Chondrocyte (in vitro differentiated cells): ENCODE data around the gene SLC66A2. TPM values are rescaled to one million over a fixed set of nuclear protein-coding genes. Genes with fewer than 3 reads are reported as not detected.

Experiments
- DNase-seq: peaks from one replicate; pipeline ENCODE4 v3.0.0; 2021; ENCODE audit warnings: mixed read lengths, low spot score
- H3K27ac Mint-ChIP-seq: one replicate; pipeline ENCODE4 v1.8.0; 2021; ENCODE audit warnings: mild to moderate bottlenecking, moderate library complexity, mixed read lengths; ENCODE audit not compliant: unreplicated experiment
- H3K27me3 Mint-ChIP-seq: 2 replicates; pipeline ENCODE4 v1.8.0; 2021; ENCODE audit warnings: low read depth, mixed read lengths
- H3K36me3 Mint-ChIP-seq: 2 replicates; pipeline ENCODE4 v1.8.0; 2021; ENCODE audit warnings: low read depth, mixed read lengths
- H3K4me1 Mint-ChIP-seq: 2 replicates; pipeline ENCODE4 v1.8.0; 2021; ENCODE audit warnings: low read depth, mild to moderate bottlenecking, mixed read lengths
- H3K4me3 Mint-ChIP-seq: one replicate; pipeline ENCODE4 v1.8.0; 2021; ENCODE audit warnings: mild to moderate bottlenecking, moderate library complexity, mixed read lengths; ENCODE audit not compliant: unreplicated experiment
- H3K9me3 Mint-ChIP-seq: 2 replicates; pipeline ENCODE4 v1.8.0; 2021; ENCODE audit warnings: low read depth, mixed read lengths
- CTCF ChIP-seq: fragments of 200-600 bp; sonication (generic); IDR thresholded peaks from 2 replicates; pipeline ENCODE4 v1.5.0; 2021; ENCODE audit warnings: antibody characterized with exemption, mild to moderate bottlenecking, moderate library complexity
- total RNA-seq: library from RNA; stranded (reverse); gene quantifications from 3 replicates; pipeline ENCODE4 v1.2.1, GENCODE V29; 2021

SLC66A2 gene
- total RNA-seq, 1 donor from 2014 or later: 27.6 TPM

- H3K9me3 Mint-ChIP-seq: no peaks in the 10 kb centered on the region
- DNase-seq: peak; percentile 51
- no peaks in the 10 kb centered on the region for H3K27me3 Mint-ChIP-seq
- no peak for TF ChIP-seq CTCF
- no peak overlapping the region for H3K4me3 Mint-ChIP-seq
- H3K4me1 Mint-ChIP-seq: peaks cover 56% of the 10 kb centered on the region
- peak overlapping the region; percentile 41 for H3K27ac Mint-ChIP-seq
- peaks cover 8% of the 10 kb centered on the region for H3K36me3 Mint-ChIP-seq
Measured at GRCh38 chr18:79944126-79944731, 7.2 kb downstream of the SLC66A2 start.

GRCh38 chr18:79943608-79944125, 7.8 kb downstream of the SLC66A2 start:
- H3K4me3 Mint-ChIP-seq: no peak overlapping the region
- peaks cover 8% of the 10 kb centered on the region for H3K36me3 Mint-ChIP-seq
- H3K4me1 Mint-ChIP-seq: peaks cover 55% of the 10 kb centered on the region
- TF ChIP-seq CTCF: no peak
- no peak overlapping the region for H3K27ac Mint-ChIP-seq
- DNase-seq: peak; percentile 90
- no peaks in the 10 kb centered on the region for H3K9me3 Mint-ChIP-seq
- no peaks in the 10 kb centered on the region for H3K27me3 Mint-ChIP-seq

GRCh38 chr18:79942786-79943607, 8.5 kb downstream of the SLC66A2 start:
- H3K4me3 Mint-ChIP-seq: no peak overlapping the region
- H3K4me1 Mint-ChIP-seq: peaks cover 53% of the 10 kb centered on the region
- no peak for TF ChIP-seq CTCF
- no peak overlapping the region for H3K27ac Mint-ChIP-seq
- no peaks in the 10 kb centered on the region for H3K9me3 Mint-ChIP-seq
- H3K27me3 Mint-ChIP-seq: no peaks in the 10 kb centered on the region
- peak; percentile 79 for DNase-seq
- peaks cover 10% of the 10 kb centered on the region for H3K36me3 Mint-ChIP-seq

GRCh38 chr18:79942211-79942610, 9.2 kb downstream of the SLC66A2 start:
- H3K4me3 Mint-ChIP-seq: no peak overlapping the region
- H3K27ac Mint-ChIP-seq: no peak overlapping the region
- no peaks in the 10 kb centered on the region for H3K27me3 Mint-ChIP-seq
- TF ChIP-seq CTCF: no peak
- peaks cover 13% of the 10 kb centered on the region for H3K36me3 Mint-ChIP-seq
- peaks cover 48% of the 10 kb centered on the region for H3K4me1 Mint-ChIP-seq
- no peaks in the 10 kb centered on the region for H3K9me3 Mint-ChIP-seq
- DNase-seq: no peak

GRCh38 chr18:79941473-79942119, 9.9 kb downstream of the SLC66A2 start:
- no peak overlapping the region for H3K27ac Mint-ChIP-seq

More at GRCh38 chr18:79941473-79942119, 9.9 kb downstream of the SLC66A2 start:
- H3K9me3 Mint-ChIP-seq: no peaks in the 10 kb centered on the region
- no peaks in the 10 kb centered on the region for H3K27me3 Mint-ChIP-seq
- H3K4me1 Mint-ChIP-seq: peaks cover 44% of the 10 kb centered on the region
- no peak for TF ChIP-seq CTCF
- peaks cover 13% of the 10 kb centered on the region for H3K36me3 Mint-ChIP-seq
- no peak overlapping the region for H3K4me3 Mint-ChIP-seq
- peak; percentile 72 for DNase-seq
